Kidney epithelial cell (primary cell): ENCODE data around the gene EDC3. TPM values are rescaled to one million over a fixed set of nuclear protein-coding genes. Genes with fewer than 3 reads are reported as not detected.

ENCODE experiments used
- DNase-seq: peaks from one replicate; pipeline ENCODE4 v3.0.0-alpha.2; 2010; ENCODE audit warnings: low read depth
- H3K27me3 ChIP-seq: 2 replicates; pipeline ENCODE4 v1.6.0; 2011; ENCODE audit warnings: low read length; ENCODE audit not compliant: control insufficient read depth, insufficient read depth
- H3K36me3 ChIP-seq: 2 replicates; pipeline ENCODE4 v1.5.1; 2011; ENCODE audit warnings: low read length; ENCODE audit not compliant: control insufficient read depth, insufficient read depth
- H3K4me3 ChIP-seq: 2 replicates; pipeline ENCODE4 v1.5.1; 2011; ENCODE audit warnings: low read depth, mild to moderate bottlenecking, control low read depth, low read length
- CTCF ChIP-seq: IDR thresholded peaks from 2 replicates; pipeline ENCODE4 v1.5.1; 2011; ENCODE audit warnings: mild to moderate bottlenecking, moderate library complexity, low read length, control low read depth, inconsistent platforms; ENCODE audit not compliant: insufficient read depth, poor library complexity, severe bottlenecking
- total RNA-seq: library from RNA; depleted of rRNA; stranded (reverse); fragments of >200 nt; gene quantifications from 2 replicates; pipeline ENCODE4 v1.2.3, GENCODE V29; 2015

EDC3 gene
- total RNA-seq, 1 donor from 2014 or later = 15.3 TPM

DNA sequence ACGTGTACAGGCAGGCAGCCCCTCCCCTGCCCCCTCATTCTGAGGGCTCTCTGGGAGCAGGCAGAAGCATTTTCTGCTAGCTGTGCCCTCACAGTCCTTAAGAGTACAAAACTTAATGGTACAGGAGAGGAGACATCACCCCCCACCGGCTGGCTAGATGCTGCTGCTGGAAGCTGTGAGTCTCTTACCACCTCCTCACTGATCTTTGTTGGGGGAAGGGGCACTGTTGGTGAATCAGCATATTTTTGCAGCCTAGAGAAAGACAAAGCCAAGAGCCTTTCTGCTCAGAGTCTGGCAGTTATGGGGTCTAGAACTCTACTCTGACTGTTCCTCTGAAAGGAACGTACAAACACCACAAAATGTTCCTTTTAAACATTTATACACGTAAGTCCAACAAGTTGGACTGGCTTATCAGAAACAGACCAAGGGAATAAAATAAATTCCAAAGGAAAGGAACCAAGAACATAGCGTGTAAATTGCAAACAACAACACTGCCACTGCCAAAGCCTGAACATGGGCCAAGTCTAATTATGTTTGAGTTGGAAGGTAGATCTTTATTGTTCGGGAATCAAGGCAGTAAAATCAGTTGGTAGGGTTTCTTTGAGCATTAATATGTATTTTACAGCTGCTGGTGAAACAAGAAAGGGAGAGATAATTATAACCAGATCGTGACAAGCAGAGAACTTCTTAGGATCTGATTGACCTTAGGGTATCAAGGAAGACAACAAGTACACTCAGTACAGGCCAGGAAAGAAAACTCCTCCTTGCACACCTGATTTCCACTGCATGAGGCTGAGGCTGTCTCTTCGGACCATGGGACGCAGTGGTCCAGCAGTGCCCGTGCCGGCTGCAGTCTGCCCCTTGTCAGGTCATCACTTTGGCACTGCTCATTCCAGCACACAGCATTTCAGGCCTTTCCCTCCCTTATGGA is 52.8 kb downstream of the EDC3 start:
- no peak for TF ChIP-seq CTCF
- H3K4me3 ChIP-seq = no peak overlapping the region
- H3K27me3 ChIP-seq = no peaks in the 10 kb centered on the region
- no peaks in the 10 kb centered on the region for H3K36me3 ChIP-seq
- DNase-seq = no peak

DNA sequence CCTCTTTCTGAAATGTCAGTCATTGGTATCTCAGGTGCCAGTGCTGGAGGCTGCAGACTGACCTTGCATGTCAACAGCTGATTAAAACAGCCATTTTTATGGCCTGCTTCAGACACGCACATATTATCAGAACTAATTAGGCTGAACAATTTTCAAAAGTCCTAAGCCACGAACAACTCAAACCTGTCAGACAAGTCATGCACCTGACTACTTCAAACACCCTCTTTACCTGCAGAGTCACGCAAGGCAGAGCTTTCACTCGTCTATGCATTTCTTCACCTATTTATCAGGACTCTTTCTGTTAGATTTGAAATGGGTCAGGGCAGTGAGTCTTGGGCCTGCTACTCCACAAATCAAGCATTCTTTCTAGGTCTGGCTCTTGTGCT is 53.5 kb downstream of the EDC3 start:
- H3K27me3 ChIP-seq = no peaks in the 10 kb centered on the region
- no peak overlapping the region for H3K4me3 ChIP-seq
- H3K36me3 ChIP-seq = no peaks in the 10 kb centered on the region
- no peak for DNase-seq
- no peak for TF ChIP-seq CTCF

DNA sequence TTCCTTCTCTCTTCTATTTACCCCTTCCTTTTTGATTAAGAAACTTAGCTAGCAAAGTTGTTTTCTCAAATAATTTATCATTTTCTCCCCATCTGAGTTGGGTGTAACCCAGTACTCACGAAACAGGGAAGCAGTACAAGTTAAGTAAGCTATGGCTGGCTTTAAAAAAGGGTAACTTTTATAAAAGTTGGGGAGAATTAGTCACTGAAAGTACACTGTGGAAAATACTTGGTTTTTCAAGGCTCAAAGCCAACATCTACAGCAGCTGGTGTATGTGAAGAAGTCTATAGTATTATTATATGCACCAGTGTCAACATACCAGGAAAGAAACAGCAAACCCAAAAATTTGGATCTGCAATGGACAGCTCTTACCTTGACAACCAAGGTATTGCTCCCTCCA is 54.7 kb downstream of the EDC3 start:
- TF ChIP-seq CTCF = no peak
- H3K36me3 ChIP-seq = no peaks in the 10 kb centered on the region
- no peak for DNase-seq
- no peak overlapping the region for H3K4me3 ChIP-seq
- no peaks in the 10 kb centered on the region for H3K27me3 ChIP-seq

- Histone ChIP-seq H3K36me3 (no peaks in the 10 kb centered on the region), H3K27me3 (no peaks in the 10 kb centered on the region), H3K4me3 (no peak overlapping the region)
- TF ChIP-seq CTCF = no peak
- DNase-seq = no peak
Observed at GRCh38 chr15:74636984-74637383, 58.8 kb downstream of the EDC3 start.

DNA sequence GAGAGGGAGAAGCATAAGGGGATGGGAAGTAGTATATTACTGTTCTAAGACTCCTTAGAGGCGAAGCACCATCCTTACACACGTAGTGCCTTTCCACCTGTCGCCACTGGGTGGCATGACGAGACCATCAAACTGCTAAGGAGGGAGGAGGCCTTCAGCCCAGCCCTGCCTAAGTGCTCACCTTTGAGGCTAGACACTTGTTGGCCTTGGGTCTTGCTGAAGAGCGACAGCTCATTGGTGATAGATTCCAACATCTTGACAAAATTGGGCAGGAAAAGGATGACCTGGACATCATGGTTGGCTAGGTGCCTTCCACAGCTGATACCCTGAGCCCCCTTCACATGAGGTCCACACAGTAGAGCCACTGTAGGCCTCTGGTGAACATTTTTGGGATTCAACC is 60.6 kb downstream of the EDC3 start:
- TF ChIP-seq CTCF = peak; percentile 88
- Histone ChIP-seq H3K27me3 (no peaks in the 10 kb centered on the region), H3K36me3 (peaks cover 2% of the 10 kb centered on the region), H3K4me3 (no peak overlapping the region)
- DNase-seq = no peak

DNA sequence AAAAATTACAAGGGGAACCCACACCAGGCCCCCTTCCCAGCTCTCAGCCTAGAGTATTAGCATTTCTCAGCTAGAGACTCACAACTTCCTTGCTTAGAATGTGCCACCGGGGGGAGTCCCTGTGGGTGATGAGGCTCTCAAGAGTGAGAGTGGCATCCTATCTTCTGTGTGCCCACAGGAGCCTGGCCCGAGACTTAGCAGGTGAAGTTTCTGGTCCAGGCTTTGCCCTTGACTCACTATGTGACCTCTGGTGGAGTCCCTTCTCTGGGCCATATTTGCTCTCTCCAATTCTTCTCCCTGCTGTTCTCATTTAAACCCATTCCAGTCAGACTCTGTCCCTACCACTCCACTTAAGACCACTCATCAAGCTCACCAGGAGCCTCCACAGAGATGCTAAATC is 62.0 kb downstream of the EDC3 start:
- DNase-seq = no peak
- H3K27me3 ChIP-seq = no peaks in the 10 kb centered on the region
- H3K36me3 ChIP-seq = peaks cover 2% of the 10 kb centered on the region
- no peak overlapping the region for H3K4me3 ChIP-seq
- no peak for TF ChIP-seq CTCF
